ENCODE results near the gene ENTPD1. TPM values are rescaled to one million over a fixed set of nuclear protein-coding genes. Genes with fewer than 3 reads are reported as not detected.

Gene ENTPD1
- total RNA-seq, 1 donor from 2014 or later, result 41.6 TPM

DNA sequence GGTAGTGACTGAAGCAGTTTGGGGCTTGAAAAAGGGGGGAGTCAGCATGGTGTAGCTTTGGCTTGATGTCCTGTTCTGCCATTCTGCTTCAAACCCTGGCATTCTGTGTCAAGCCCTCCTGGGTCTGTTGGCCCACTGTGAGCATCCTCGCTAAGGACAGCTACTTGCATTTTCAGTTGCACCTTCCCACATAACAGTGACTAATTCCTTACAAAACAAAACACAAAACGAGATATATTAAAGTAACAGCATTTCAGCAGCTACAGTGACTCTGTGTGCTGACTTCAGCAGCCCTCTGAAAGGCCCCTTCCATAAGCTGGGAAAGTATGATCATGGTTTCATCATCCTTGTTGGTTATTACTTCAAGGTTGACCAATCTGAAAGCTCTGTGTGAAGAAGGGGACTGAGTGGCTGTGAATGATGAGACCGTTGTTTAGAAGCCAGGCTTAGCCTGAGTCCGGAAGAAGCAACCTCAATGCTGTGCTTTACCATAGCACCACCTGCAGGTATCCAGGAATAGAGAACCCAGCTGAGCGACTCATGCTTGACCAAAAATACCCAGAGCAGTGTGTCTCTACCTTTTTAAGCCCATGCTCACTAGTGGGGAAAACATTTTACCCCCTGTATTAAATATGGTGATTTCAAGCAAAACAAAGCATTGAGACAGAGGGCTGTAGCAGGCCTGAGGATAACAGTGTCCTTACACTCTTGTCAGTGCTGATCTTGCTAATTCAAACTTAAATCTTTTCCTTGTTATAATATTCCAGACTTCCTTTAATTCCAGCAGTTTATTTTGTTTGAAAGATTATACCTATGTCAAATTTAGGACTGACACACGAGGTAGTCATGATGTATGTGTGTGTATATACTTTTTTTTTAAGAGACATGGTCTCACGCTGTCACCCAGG lies 109.2 kb downstream of the ENTPD1 start:
- Histone ChIP-seq H3K36me3 (peaks cover 13 to 35% of the 10 kb centered on the region in 2 donors), H3K4me3 (no peak overlapping the region), H3K9me3 (no peaks in the 10 kb centered on the region), H3K27me3 (no peaks in the 10 kb centered on the region), H3K4me1 (no peaks in the 10 kb centered on the region), H3K27ac (peak overlapping the region in 1 of 2 donors; percentile 1)
- TF ChIP-seq, protein P1, sequence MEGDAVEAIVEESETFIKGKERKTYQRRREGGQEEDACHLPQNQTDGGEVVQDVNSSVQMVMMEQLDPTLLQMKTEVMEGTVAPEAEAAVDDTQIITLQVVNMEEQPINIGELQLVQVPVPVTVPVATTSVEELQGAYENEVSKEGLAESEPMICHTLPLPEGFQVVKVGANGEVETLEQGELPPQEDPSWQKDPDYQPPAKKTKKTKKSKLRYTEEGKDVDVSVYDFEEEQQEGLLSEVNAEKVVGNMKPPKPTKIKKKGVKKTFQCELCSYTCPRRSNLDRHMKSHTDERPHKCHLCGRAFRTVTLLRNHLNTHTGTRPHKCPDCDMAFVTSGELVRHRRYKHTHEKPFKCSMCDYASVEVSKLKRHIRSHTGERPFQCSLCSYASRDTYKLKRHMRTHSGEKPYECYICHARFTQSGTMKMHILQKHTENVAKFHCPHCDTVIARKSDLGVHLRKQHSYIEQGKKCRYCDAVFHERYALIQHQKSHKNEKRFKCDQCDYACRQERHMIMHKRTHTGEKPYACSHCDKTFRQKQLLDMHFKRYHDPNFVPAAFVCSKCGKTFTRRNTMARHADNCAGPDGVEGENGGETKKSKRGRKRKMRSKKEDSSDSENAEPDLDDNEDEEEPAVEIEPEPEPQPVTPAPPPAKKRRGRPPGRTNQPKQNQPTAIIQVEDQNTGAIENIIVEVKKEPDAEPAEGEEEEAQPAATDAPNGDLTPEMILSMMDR (IDR thresholded peaks at IDR 0.05), result peak; percentile 58 to 70 (median 61)
- intact Hi-C loops (cut with DNase I), result loop anchor here (1.0 kb wide), 1 partner anchor 171 kb away; no protein-coding TSS in a partner anchor
- peak in 1 of 2 donors; percentile 68 for DNase-seq (ENCODE audit: low spot score in 2 of 2)

DNA sequence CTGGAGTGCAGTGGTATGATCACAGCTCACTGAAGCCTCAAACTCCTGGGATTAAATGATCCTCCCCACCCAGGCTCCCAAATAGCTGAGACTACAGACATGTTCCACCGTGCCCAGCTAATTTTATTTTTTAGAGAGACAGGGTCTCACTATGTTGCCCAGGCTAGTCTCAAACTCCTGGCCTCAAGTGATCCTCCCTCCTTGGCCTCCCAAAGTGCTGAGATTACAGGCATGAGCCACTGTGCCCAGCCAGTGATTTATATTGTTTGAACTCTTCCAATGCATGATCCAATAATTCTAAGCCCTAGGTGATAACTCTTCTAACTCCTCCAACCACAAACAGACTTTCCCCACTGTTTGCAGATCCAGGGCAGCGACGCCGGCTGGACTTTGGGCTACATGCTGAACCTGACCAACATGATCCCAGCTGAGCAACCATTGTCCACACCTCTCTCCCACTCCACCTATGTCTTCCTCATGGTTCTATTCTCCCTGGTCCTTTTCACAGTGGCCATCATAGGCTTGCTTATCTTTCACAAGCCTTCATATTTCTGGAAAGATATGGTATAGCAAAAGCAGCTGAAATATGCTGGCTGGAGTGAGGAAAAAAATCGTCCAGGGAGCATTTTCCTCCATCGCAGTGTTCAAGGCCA lies 110.0 kb downstream of the ENTPD1 start:
- no peak for DNase-seq (ENCODE audit: low spot score in 2 of 2)
- H3K27me3 ChIP-seq, result no peaks in the 10 kb centered on the region
- TF ChIP-seq, protein P1 (IDR thresholded peaks at IDR 0.05), result no peak
- no peaks in the 10 kb centered on the region for H3K9me3 ChIP-seq
- no peak overlapping the region for H3K4me3 ChIP-seq
- H3K4me1 ChIP-seq, result no peaks in the 10 kb centered on the region
- H3K27ac ChIP-seq, result no peak overlapping the region
- H3K36me3 ChIP-seq, result peaks cover 10 to 35% of the 10 kb centered on the region in 2 donors
- intact Hi-C loops (cut with DNase I), result loop anchor here (1.0 kb wide), 1 partner anchor 172 kb away; no protein-coding TSS in a partner anchor

DNA sequence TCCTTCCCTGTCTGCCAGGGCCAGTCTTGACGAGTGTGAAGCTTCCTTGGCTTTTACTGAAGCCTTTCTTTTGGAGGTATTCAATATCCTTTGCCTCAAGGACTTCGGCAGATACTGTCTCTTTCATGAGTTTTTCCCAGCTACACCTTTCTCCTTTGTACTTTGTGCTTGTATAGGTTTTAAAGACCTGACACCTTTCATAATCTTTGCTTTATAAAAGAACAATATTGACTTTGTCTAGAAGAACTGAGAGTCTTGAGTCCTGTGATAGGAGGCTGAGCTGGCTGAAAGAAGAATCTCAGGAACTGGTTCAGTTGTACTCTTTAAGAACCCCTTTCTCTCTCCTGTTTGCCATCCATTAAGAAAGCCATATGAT lies 110.5 kb downstream of the ENTPD1 start:
- Histone ChIP-seq H3K4me1 (no peaks in the 10 kb centered on the region), H3K27me3 (no peaks in the 10 kb centered on the region), H3K36me3 (peaks cover 9 to 34% of the 10 kb centered on the region in 2 donors), H3K4me3 (no peak overlapping the region), H3K27ac (no peak overlapping the region), H3K9me3 (no peaks in the 10 kb centered on the region)
- TF ChIP-seq, protein P1 (IDR thresholded peaks at IDR 0.05), result no peak
- intact Hi-C loops (cut with DNase I), result no loop called here
- no peak for DNase-seq (ENCODE audit: low spot score in 2 of 2)

DNA sequence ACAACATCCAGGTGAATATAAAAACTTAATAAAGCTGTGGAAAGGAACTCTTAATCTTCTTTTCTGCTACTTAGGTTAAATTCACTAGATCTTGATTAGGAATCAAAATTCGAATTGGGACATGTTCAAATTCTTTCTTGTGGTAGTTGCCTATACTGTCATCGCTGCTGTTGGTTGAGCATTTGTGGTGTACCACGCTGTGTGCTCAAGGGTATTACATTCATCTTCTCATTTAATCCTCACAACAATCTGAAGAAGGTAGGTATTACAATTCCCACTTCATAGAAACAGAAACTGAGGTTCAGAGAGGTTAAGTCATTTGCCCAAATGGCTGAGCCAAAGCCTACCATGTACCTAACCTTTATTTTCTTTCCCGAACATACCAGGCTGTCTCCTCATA lies 111.9 kb downstream of the ENTPD1 start:
- H3K36me3 ChIP-seq, result peaks cover 10 to 32% of the 10 kb centered on the region in 2 donors
- H3K27me3 ChIP-seq, result no peaks in the 10 kb centered on the region
- H3K27ac ChIP-seq, result no peak overlapping the region
- H3K4me3 ChIP-seq, result no peak overlapping the region
- no peaks in the 10 kb centered on the region for H3K9me3 ChIP-seq
- intact Hi-C loops (cut with DNase I), result no loop called here
- no peaks in the 10 kb centered on the region for H3K4me1 ChIP-seq
- no peak for DNase-seq (ENCODE audit: low spot score in 2 of 2)
- TF ChIP-seq, protein P1 (IDR thresholded peaks at IDR 0.05), result no peak

DNA sequence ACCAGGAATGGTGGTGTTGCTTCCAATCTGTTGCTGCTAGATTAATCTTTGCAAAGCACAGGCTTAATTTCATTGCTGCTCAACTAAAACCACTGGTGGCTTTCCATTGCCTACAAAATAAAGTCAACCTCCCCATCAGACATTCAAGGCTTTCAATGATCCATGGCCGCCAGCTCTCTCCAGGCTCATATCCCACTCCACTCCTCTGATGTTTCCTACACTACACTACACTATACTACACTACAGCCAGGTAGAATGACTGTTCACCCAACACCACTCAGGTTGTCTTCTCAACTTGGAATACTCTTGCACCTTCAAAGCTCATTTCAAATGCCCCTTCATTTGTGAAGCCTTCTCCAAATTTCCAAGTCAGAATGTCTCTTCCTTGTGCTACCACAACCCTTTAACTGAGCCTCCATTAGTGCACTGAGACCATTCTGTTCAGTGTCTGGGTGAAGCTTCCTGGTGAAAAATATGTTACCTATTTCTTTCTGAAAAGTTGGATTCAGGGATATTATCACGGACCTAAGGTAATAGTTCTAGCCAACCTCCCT lies 116.3 kb downstream of the ENTPD1 start:
- Histone ChIP-seq H3K27me3 (no peaks in the 10 kb centered on the region), H3K27ac (no peak overlapping the region), H3K9me3 (no peaks in the 10 kb centered on the region), H3K36me3 (peaks cover 13 to 55% of the 10 kb centered on the region in 2 donors), H3K4me1 (no peaks in the 10 kb centered on the region), H3K4me3 (no peak overlapping the region)
- DNase-seq (ENCODE audit: low spot score in 2 of 2), result no peak
- TF ChIP-seq, protein P1 (IDR thresholded peaks at IDR 0.05), result no peak
- intact Hi-C loops (cut with DNase I), result no loop called here
